Left lobe of liver (tissue), 2 donors: ENCODE results near the gene TEAD3. TPM values are rescaled to one million over a fixed set of nuclear protein-coding genes. Genes with fewer than 3 reads are reported as not detected.
A peak's percentile ranks its signal among the peaks of the same experiment; 100 is the strongest.

Experiments used
- ATAC-seq: fragments of 200-7000 bp; cut with Tn5 transposase; one replicate; pipeline ENCODE4 v1.9.1; 2020; ENCODE audit warnings: mild to moderate bottlenecking, moderate library complexity
- DNase-seq: peaks from one replicate; pipeline ENCODE4 v3.0.0-alpha.2; 2020; ENCODE audit warnings: low spot score
- total RNA-seq: library from RNA; stranded (reverse); gene quantifications from one replicate; pipeline ENCODE4 v1.2.1, GENCODE V29; 2021
- donor health status: DM: no; HTN: no; CAD: no; lungs with moderate emphysema.
- donor health status: DM: no; HTN: yes; CAD: no.

TEAD3 gene
- total RNA-seq, 1 donor from 2014 or later: 6.3 TPM

DNA sequence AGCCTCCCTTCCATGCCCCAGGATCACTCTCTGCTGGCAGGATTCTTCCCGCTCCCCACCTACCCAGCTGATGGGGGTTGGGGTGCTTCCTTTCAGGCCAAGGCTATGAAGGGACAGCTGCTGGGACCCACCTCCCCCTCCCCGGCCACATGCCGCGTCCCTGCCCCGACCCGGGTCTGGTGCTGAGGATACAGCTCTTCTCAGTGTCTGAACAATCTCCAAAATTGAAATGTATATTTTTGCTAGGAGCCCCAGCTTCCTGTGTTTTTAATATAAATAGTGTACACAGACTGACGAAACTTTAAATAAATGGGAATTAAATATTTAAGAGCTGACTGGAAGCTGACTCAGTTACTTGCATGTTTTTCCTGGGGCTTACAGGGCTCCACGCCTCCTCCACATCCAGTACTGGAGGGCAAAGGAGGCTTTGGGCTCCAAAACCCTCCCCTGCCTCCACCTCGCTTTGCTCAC is 69.0 kb downstream of the TEAD3 start:
- DNase-seq: no peak
- ATAC-seq: peak; percentile 3

DNA sequence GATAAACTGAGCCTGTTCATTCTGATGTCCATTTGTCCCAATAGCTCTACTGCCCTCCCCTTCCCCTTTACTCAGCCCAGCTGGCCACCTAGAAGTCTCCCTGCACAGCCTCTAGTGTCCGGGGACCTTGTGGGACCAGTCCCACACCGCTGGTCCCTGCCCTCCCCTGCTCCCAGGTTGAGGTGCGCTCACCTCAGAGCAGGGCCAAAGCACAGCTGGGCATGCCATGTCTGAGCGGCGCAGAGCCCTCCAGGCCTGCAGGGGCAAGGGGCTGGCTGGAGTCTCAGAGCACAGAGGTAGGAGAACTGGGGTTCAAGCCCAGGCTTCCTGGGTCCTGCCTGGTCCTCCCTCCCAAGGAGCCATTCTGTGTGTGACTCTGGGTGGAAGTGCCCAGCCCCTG is 69.4 kb downstream of the TEAD3 start:
- no peak for ATAC-seq
- DNase-seq: no peak

- no peak for DNase-seq
- peak; percentile 8 for ATAC-seq
These were observed 70.8 kb downstream of the TEAD3 start for GRCh38 chr6:35426074-35426473.

- DNase-seq: no peak
- no peak for ATAC-seq
These were observed 71.6 kb downstream of the TEAD3 start for GRCh38 chr6:35425284-35425683.

Other genes starting within 250 kb of the TEAD3 start
- 20.1 TPM for gene ZNF76, start 237.3 kb downstream of the TEAD3 start, total RNA-seq
- gene DEF6, start 199.3 kb downstream of the TEAD3 start, total RNA-seq: 1.5 TPM
- gene PPARD, start 154.5 kb downstream of the TEAD3 start, total RNA-seq: 10.8 TPM
- 1.1 TPM for gene FANCE, start 44.7 kb downstream of the TEAD3 start, total RNA-seq
- 411 TPM for gene RPL10A, start 28.7 kb downstream of the TEAD3 start, total RNA-seq
- gene TULP1, start 15.8 kb upstream of the TEAD3 start, total RNA-seq: not detected
- 156 TPM for gene FKBP5, start 191.8 kb upstream of the TEAD3 start, total RNA-seq
- 4.6 TPM for gene ARMC12, start 240.0 kb upstream of the TEAD3 start, total RNA-seq